HG02981 (cell line): ENCODE data around the gene ADAMTS17.
"Not testable (repeated sequence)": the region's sequence is repeated elsewhere in the genome, so short reads cannot be mapped to it uniquely, and the experiment has no call there.

Experiments used
- ATAC-seq: cut with Tn5 transposase; IDR thresholded peaks from one replicate; pipeline ENCODE4 v1.9.1; 2021; ENCODE audit warnings: mild to moderate bottlenecking, moderate library complexity; ENCODE audit not compliant: unreplicated experiment

Gene ADAMTS17

DNA sequence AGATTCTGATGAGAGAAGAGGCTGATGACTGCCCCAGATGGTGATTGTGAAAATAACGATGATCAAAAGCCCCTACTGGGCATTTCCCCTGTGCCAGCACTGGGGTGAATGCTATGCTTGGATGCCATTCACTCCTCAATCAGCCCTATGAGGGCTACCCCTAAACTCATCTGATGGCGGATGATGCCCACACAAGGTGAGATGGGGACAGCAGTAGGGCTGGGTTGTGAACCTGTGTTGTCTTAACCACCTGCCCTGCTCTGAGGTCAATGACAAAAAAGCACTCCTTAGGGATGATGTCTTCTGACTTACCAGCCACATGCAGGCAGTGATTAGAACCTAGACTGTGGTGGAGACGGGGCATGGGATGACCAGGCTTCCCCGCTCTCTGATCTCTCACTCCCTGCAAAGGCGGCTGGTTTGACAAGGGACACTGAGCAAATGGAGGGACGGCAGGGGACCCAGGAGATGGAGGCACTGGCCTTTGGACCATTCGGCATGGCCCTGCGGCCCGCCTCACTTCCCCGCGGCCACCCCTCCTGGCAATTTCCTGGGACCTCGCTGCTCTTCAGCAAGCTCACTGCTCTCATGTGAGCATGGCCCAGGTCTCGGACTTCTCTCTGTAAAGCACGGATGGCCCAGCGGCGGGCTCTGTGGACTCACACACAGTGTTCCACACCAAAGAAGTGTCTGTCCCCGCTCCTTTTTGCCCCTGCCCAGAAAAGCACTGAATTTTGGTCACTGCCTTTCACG is 357.1 kb downstream of the ADAMTS17 start:
- no peak for ATAC-seq

DNA sequence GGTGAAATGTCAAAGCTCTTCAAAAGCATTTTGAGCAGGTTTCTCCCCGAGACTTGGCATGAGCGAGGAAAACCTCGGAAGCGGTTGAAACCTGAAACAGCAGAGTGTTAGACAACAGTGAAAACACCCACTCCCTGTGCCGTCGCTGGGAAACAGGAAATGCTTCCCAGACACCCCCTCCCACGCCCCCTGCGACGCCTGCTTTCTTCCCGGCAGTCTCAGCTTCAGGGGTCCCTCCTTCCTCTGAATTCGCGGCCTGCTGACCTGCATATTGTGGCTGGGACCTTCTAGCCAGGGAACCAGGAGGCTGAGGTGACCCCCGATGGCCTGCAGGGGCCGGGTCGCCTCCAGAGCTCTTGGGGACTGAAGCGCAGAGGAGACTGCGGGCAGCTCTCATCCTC is 357.9 kb downstream of the ADAMTS17 start:
- no peak for ATAC-seq

DNA sequence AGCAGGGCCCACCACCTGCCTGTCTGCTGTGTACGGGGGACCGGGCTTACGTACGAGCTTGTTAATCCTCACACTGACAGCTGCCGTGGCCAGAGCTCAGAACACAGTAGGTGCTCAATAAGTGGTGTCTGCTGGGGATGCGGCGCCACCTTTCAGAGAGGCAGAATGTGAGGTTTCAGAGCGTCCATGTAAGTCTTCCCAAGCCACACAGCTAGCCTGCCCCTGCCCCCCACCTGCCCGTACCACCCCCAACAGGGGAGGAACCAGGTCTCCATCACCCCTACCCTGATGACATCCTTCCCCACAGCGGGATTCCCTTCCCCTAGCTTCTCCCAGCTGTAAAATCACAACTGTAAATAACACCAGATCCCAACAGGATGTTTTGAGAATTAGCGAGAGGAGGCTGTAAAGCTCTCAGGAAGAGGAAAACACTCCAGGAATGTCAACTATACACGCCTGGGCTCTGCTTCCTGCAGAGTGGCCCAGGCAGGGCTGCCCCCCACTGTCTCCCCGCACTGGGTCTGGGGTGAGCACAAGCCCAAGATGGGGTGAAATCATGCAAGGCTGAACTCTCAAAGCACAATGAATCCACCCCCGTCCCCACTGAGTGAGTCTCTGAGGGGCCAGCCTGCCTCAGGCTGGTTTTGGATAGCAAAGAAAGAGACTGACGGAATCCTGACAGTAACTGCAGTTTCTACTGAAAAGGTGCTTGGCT is 358.4 kb downstream of the ADAMTS17 start:
- ATAC-seq = no peak

DNA sequence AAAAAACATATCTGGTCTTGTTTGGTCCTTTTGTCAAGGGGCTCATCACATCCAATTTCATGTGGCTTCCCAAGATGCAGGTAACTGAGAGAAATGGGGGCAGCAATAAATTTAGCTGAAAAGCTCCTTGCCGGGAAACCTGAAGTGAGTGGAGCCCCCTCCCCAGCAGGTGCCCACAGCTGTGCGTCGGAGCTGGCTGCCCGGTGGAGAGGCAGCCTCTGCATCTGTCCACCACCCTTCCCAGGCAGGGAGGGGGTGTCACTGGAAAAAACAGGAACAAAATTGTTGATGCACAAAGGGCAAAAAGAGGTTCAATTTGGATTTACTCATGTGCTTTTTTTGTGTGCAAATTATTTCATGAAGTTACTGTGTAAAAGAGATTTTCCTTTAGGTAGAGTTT is 359.1 kb downstream of the ADAMTS17 start:
- no peak for ATAC-seq

DNA sequence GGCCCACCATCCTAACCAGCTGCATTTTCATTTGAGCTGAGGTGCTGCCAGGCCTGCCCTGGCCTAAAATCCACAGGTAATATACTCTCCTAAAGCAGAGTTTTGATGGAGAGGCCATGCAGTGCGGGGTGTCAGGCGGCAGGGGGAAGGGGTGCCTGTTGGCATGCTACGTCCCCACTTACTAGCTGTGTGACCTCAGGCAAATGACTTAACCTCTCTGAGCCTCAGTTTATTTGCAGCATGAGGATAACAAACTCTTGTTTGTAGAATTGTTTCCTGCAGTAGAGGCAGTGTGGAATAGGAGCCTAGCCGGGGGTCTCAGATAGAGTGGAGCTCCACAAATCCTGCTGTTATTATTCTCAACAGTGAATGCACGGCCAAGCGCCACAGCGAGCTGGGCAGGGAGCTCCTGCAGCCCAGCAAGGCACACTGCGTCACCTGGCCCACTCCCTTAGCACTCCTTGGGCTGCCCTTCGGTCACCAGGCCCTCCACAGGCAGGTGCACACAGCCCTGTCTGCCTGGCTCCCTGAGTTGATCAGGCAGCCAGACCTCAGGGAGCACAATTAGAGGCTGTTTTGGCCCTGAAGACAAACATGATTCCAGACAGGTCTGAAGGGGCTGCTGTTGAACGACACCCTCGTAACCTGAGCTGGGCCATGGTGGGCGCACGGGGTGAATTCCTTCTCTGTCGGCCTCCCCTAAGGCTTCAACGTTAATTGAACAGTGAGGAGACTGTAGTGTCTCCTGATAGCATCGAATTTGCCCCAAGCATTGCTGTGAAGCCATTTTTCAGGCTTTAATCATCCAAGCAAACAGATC is 359.7 kb downstream of the ADAMTS17 start:
- ATAC-seq = no peak

DNA sequence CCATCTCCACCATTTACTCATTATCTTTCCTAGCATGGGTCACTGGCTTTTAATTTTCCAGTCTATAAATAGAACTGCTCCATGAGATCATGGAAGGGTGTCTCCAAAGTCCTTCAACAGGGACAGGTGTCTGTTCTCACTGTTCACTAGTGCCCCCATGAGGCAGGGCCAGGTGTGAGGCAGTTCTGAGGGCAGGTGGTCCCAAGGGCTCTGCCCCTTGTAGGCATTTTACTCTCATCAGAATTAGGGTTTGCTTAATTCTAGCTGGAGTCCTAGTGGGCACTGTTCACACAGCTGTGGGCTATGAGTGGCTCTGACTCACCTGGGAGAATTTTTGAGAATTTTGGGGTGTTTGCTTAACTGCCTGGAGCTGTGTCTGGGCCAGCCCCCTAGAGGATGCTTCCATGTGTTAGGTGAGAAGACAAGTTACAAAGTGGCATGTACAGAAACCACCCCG is 360.6 kb downstream of the ADAMTS17 start:
- ATAC-seq = no peak

DNA sequence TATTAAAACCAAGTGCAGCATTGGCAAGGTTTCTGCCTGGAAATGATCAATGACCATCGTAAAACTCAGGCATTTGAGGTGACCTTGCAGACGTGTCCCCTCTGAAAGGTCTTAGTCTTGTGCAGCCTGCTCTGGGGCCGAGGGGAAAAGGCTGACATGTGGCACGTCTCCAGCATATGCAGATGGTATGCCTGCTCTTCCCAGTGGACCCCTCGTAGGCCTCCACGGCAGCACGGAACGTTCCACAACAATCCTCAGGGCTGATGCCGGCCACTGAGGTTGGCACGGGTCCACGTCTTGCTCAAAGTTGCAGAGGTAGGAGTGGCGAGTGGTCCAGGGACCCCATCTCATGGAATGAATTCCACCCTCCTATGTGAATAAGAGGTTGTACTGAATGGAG is 361.0 kb downstream of the ADAMTS17 start:
- ATAC-seq = no peak

DNA sequence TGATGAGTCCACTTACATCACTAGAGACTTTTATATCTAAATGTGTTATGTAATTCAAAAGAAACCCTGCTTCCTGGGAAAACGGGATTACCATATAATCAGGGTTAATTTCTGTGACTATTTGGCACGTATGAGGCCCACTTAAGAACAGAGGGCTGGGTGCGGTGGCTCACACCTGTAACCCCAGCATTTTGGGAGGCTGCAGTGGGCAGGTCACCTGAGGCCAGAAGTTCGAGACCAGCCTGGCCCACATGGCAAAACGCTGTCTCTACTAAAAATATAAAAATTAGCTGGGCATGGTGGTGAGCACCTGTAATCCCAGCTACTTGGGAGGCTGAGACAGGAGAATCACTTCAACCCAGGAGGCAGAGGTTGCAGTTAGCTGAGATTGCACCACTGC is 361.9 kb downstream of the ADAMTS17 start:
- not testable (repeated sequence) for ATAC-seq

DNA sequence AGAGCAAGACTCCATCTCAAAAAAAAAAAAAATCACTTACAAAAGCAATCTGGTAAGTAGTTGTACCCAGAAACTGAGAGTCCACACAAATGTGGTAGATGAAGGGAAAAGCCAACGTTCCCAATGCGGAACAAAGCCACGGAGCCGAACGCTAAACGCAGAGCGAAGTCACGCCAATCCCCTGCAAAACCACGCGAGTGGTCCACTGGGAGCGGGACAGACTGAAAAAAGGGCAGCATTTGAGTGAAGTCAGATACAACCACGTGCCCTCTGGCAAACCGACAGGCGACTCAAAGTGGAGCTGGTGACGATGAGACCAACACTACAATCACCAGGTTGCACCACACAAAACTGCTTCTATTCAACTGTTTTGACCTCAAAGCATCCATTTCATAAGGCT is 362.4 kb downstream of the ADAMTS17 start:
- ATAC-seq = no peak

DNA sequence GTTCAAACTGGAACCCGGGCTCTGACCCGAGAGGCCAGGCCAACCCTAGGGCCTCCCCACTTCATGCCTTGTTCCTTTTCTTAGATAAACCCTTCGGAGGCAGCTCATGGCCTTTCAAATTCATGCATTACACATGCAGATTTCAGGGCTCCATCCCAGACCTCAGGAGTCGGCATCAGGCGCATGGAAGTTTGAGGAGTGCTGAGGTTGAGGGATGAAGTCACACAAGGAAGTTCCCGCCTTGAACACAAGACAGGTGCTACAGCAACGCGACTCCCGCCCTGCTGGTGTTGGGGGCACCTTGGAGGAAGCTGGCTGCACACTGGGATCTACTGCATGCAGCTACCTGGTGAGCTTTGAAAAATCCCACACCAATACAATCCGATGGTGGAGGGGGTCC is 363.3 kb downstream of the ADAMTS17 start:
- no peak for ATAC-seq

DNA sequence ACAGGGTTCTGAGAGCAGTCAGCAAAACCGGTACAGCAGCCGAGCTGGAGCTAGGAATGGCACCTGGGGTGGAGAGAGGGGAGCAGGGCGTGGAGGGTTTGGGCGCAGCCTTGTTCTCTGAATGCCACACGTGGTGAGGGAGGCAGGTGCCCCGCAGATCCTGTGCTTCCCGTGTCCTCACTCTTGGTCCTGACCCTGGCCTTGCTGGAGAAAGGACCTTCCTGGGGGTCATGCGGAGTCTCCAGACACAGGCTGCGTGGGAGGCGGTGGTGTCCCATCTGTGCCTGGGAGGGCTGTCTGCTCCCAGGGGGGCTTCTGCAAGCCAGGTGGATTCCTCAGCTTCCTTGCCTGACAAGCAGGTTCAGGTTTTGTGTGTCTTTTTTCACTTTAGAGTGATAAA is 363.8 kb downstream of the ADAMTS17 start:
- no peak for ATAC-seq

DNA sequence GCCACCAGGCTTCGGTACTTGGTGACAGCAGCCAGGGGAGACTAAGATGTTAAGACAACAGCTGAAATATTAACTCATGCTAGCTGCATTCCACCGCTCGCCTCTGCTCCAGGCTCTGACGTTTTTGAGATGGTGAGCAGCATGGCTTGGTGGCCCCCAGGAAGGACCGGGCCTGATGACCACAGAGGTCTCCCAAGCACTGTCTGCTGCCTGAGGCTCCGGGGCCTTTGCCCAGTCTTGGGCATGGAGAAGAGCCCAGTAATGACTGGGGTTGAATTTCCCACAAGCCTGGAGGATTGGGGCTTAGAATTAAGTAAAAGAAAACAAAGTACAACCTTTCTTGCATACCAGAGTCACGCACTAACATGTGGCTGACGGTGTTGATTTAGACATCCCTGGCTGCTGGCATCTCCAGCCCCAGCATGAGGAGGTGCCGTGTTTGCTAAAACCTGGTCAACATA is 364.9 kb downstream of the ADAMTS17 start:
- no peak for ATAC-seq

DNA sequence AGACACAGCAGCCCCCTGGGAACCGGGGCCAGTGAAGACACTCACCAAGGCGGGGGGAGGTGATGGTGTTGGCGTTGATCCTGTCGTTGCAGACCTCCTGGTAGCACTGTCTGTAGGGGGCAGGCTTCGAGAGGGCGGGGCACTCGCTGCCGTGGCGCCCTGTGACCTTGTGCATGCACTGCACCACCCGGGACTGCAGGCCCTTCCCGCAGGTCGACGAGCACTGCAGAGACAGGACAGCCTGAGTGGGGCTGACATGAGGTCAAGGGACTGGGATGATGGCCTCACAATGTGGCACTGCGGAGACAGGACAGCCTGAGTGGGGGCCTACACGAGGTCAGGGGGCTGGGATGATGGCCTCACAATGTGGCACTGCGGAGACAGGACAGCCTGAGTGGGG is 365.8 kb downstream of the ADAMTS17 start:
- ATAC-seq = no peak

DNA sequence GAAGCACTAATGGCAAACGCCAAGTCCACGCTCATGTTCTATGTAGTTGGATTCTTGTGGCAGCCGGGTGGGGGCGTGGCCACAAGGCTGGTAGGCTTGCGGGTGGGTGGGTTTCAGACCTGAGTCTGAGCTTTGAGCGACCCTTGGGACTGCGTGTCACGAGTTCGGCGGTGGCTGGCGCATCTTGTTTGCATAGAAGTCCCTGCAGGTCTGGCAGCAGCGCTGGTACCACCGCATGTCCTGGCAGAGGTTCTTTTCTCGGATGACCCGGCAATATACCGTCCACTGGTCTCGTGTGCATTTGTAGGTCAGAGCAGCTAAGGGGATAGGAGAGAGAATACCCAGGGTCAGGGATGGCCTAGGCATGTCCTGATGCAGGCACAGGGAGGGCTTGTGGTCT is 367.5 kb downstream of the ADAMTS17 start:
- no peak for ATAC-seq

DNA sequence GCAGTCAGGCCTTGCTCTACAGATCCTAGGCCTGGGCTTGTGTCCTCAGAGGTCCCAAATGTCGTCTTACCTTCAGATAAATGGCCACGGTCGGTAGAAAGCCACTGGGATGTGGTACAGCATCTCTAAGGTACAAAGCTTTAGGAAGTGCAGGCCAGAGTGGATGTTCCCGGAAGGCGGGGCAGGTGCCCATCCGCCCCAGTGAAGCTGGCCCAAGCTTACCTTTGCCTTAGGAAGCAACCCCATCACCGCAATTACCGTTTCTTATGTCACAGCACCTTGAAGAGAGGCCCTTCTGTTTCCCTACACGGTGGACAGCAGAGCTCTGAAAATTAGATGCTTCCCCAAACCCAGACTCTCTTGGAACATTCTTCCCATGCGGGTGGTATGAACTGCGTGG is 368.4 kb downstream of the ADAMTS17 start:
- no peak for ATAC-seq

DNA sequence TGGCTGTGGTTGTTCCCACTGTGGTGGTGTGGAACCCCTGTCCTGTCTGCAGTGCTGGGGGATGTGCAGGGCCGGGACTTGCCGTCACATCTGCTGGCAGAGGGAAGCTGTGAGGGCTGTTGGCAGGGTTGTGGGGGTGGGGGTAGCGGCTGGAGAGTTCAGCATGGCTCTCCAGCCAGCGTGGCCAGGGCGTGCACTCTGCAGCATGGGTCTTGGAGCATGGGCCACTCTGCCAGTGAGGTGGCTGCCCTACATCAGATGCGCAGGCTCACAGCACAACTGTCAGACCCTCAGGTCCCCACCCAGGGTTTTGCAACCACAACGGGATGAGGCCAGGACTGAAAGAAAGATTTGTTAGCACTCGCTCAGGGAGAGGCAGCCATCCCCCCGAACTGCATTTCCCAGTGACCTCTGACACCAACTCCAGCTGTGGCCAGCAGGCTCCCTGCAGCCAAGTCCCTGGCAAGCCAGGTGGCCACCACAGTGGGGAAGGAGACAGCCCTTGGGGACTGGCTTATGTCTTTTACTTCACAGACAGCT is 370.8 kb downstream of the ADAMTS17 start:
- ATAC-seq = no peak

DNA sequence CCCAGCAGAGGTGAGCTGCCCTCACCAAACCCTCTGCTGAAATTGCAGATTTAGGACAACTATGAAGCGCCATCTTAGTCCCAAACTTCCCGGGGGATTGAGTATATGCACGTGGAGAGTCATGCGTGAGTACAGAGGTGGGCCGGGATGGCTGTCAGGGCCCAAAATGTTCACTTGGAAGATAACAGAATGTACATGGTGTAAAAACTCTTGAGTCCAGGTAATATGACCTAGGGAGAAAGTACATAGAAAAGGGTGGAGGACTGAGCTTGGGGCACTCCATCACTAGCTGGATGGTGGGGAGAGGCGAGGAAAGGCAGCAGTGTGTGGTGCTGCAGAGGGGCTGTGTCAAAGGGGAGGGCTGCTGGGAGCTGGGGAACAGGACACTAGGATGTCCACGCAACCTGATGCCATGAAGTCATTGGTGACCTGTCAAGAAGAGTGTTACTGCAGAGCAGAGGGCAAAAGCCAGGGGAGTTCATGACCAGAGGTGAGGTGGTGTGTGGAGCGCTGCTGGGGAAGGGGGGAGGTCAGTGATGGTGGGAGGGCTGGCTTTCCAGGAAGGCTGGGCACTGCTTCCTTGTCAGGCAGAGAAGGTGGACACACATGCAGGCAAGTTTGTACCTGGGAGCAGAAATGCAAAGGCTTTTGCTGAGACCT is 372.4 kb downstream of the ADAMTS17 start:
- no peak for ATAC-seq

DNA sequence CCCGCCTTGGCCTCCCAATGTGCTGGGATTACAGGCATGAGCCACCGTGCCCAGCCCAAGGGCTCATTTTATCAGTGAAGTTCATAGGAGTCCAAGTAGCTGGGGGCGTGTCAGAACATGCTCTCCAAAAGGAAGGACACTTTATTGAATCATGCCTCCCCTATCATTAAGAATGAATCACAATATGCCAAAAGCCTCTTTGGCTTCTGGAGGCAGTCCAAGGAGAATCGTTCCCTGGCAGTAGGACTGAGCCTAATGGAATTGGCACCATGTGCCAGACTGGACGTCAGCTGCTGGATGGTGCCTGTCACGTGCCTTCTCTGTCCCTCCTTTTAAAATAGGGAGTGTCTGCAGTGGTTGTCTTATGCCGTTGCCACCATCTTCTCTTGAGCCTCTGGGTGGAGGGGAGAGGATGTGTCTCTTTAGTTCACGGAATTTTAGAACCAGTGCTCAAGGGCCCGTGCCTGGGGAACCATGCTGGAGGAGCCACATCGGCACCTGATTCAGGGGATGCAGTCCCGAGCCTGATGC is 373.9 kb downstream of the ADAMTS17 start:
- no peak for ATAC-seq

DNA sequence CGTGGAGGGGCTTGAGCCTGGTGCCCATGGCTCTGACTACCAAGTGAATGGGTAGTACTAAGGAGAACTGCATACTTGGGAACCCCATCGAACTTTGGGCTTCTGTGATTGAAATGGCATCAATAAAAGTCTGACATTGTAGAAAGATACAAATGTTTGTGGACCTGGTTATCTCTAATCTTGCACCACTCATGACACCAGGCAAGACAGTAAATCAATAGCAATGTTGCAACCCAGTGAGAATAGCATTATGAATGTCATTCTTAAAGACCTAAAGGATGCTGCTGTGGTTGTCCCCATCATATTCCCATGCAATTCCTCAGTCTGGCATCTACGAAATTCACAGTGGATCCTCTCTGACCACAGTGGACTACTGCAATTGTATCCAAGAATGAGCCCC is 375.0 kb downstream of the ADAMTS17 start:
- no peak for ATAC-seq

DNA sequence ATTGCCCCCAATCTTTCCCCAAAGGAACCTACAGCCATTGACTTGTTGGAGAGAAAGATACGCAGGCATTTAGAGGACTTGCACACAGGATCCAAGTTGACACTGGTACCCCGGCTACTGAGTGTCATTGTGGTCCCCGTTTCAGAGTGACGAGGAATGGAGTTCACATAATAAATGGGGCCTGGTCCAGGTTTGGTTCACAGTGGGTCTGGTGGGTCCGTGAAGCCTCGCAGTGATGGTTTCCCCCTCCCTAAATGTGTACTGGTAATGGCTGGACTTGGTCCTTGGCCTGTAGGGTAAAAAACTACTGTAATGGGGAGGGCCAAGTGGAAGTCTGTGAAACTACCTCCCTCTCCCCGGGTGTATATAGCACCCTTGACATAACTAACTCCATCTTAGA is 376.4 kb downstream of the ADAMTS17 start:
- no peak for ATAC-seq
